Measurements from ENCODE around the gene IL13RA1.
"Not testable (repeated sequence)": the region's sequence is repeated elsewhere in the genome, so short reads cannot be mapped to it uniquely, and the experiment has no call there.

Gene IL13RA1

GRCh38 chrX:118730500-118731247 lies 3.3 kb downstream of the IL13RA1 start:
- no peak for DNase-seq

DNA sequence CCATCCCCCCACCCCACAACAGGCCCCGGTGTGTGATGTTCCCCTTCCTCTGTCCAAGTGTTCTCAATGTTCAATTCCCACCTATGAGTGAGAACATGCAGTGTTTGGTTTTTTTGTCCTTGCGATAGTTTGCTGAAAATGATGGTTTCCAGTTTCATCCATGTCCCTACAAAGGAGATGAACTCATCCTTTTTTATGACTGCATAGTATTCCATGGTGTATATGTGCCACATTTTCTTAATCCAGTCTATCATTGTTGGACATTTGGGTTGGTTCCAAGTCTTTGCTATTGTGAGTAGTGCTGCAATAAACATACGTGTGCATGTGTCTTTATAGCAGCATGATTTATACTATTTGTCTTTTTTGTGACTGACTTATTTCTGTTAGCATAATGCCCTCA lies 5.1 kb downstream of the IL13RA1 start:
- not testable (repeated sequence) for DNase-seq

- DNase-seq = no peak
Observed at GRCh38 chrX:118734909-118735308, 7.5 kb downstream of the IL13RA1 start.

DNA sequence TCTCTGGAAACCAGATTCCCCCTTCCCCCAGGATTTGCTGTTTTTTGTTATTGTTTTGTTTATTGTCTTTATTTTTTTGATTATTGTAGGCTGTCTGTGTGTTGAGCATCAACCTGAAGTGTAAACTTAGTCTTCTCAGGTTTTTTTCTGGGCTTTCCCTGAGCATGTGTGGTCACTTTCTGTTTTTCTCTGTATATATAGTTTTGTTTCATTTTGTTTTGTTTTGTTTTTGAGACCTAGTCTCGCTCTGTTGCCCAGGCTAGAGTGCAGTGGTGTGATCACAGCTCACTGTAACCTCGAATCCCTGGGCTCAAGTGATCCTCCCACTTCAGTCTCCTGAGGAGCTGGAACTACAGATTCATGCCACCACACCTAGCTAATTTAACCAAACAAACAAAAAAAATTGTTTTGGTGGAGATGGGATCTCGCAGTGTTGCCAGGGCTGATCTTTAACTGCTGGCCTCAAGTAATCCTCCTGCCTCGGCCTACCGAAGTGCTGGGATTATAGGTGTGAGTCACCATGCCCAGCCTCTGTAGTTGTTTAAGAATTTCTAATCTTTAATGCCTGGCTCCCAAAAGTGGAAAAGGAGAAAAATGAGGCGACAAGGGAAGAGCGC lies 9.1 kb downstream of the IL13RA1 start:
- no peak for DNase-seq

DNA sequence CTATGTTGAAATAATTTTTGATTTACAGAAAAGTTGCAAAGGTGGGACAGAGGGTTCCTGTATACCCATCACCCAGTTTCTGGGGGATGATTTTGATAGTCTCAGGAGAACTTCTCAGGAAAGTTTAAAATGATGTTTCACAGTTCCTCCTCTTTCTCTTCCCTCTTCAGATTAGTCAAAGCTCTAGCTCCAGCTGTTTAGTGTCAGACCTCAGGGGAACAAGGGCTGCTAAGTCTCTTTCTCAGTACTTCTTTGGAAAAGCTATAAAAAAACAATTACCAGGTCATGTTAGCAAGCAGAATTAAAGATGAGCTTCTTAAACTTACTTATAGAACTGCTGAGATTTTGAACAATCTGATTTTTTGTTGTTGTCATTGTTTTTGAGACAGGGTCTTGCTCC lies 12.2 kb downstream of the IL13RA1 start:
- DNase-seq = no peak

- no peak for DNase-seq
Observed at GRCh38 chrX:118740276-118740889, 13.0 kb downstream of the IL13RA1 start.

DNA sequence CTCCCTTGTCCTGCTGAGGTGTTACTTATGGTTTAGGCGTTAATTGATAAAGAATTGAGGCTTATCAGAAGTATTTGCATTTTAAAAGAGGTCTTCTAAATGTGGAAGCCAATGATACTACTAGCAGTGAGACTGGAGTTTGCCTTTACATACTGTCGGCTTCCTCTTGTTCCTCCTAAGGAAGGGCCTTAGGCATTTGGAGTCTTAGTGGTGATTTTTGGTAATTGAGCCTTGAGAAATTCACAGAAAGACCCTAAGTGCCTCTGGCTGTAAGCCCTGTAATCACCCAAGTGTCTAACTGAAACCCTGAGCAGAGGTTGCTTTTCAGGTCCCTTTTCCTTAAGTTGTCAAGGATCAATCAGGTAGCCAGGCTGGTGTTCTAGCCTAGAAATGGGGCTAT lies 14.8 kb downstream of the IL13RA1 start:
- no peak for DNase-seq

DNA sequence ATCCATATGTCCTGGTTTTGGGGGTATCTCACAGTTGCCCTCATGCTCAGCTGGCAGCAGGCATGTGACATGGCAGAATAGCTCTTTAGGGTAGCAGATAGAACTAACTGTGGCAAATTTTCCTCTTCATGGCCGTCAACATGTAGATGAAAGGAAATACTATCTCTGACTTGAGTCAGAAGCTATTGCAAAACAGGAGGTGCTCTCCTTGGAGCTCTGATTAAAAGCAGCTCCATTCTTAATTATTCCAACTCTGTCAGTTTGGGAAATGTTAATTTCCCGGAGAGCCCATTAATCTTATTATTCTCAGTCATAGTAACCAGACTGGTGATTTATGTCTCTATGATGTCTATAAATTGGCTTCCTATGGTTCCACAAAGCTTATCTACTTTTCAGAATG lies 18.2 kb downstream of the IL13RA1 start:
- DNase-seq = no peak

- DNase-seq = no peak
Observed at GRCh38 chrX:118751950-118752783, 24.8 kb downstream of the IL13RA1 start.

DNA sequence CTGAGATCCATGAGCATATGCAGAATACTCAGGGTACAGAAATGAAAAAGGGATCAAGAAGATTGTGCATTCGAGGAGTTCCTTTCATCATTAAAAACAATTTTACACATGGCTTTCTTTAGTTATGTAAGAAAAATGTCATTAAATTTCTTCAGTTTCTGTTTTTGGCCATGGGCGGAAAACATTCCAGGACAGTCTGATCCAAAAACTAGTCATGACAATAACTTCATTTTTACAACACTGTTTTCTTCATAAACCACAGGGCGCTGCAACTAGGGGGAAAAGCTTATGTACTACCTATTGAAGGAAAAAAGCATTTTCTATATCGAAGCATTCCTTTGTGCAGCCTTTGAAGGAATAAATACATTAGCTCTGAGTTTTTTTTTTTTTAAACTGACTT lies 28.2 kb downstream of the IL13RA1 start:
- DNase-seq = no peak

DNA sequence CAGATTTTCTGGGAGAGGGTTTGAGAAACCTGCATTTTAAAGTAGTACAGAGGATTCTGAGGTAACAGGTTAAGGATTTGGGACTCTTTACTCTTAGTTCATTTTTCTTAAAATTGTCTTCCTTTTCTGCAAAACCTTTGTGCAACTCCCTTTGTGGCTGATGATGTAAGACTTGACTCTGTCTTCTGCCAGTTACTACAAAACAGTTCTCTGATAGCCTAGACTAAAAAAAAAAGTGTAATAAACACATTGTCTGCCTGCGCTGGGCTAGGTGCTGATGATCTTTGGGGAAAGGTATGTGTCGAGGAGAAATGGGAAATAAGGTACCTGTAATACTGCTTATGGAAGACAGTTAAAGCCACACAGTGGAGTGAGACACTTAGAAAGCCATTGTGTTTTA lies 28.7 kb downstream of the IL13RA1 start:
- DNase-seq = no peak

- no peak for DNase-seq
Observed at GRCh38 chrX:118758511-118758910, 31.1 kb downstream of the IL13RA1 start.

DNA sequence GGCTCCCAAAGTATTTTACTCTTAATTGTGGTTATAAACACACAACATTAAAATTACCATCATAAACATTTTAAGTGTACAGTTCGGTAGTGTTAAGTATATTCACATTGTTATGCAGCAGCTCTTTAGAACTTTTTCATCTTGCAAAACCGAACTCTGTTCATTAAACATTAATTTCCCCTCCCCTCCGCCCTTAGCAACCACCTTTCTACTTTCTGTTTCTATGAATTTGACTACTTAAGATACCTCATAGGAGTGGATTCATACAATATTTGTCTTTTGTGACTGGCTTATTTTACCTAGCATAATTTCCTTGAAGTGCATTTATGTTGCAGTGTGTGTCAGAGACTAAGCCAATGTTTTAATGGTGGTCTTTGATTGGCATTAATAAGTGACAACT lies 32.6 kb downstream of the IL13RA1 start:
- no peak for DNase-seq

DNA sequence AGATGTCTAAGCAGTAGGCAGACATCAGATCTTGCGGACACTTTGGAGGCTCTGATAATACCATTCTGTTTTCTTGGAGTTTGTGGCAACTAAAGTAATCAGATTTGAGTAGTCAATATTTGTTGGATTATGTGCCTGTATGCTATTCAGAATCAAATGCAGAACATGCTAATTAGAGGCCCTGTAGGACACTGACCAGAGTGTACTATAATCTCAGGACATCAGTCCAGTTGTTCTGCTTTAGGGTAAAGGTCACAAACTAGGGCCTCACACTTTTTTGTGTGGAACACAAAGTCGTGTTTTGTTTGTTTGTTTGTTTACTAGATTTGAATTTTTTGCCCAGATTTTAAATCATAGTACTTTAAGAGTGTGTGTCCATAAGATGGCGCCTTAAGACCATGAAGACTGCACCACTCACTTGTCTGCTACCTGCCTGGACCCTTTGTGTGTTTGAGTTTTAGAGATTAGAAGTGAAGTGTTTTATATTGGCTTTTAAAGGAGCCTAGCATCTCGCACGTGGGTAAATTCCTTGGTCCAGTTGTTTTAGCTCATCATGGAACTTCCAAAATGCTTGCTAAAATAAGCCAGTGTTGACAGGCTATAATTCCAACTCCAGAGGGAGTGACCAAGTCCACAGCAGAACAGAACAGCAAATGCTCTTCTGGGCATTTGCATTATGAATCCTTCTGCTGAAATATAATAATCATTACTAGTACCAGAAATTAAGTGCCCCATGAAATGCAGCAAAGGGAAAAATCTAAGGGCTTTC lies 34.7 kb downstream of the IL13RA1 start:
- DNase-seq = no peak

- no peak for DNase-seq
Observed at GRCh38 chrX:118763489-118763888, 36.1 kb downstream of the IL13RA1 start.

DNA sequence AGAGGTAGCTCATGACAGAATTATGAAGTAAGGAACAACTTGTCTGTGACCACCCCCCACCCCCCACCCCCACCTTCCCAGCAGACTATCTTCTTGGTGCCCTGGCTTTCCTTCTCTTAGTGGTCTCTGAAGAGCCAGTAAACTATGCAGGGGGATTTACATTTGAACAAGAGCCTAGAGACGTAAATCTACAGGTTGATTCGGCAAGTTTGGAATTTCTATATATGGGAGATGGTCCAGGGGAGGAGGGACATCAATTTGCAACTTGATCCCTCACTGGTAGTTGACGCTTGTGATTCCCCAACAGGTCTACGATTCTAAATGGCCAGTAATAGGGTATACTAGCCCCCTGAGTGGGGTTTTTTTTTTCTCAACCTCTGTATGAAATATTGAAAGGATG lies 36.7 kb downstream of the IL13RA1 start:
- DNase-seq = no peak

DNA sequence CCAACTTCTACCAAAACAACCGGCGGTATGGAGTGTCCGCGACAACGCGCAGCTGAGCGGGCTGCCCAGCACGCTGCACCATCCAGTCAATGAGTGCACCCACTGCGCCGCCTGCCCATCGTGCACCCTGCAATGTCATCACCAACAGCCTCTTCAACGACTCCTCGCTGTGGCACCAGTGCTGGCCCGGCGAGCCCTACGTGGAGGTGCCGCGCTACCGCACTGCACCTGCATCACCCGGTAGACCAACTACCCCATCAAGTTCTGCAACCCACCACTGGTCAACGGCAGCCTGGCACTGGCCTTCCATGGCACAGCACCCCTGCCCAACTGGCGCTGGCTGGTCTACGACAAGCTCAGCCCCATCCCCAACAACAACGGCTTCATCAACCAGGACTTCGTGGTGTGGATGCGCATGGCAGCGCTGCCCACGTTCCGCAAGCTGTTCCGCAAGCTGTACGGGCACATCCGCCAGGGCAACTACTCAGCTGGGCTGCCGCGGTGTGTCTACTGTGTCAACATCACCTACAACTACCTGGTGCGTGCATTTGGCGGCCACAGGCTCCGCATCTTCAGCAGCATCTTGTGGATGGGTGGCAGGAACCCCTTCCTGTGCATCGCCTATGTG lies 42.8 kb downstream of the IL13RA1 start:
- no peak for DNase-seq

- no peak for DNase-seq
Observed at GRCh38 chrX:118772051-118772450, 44.6 kb downstream of the IL13RA1 start.

DNA sequence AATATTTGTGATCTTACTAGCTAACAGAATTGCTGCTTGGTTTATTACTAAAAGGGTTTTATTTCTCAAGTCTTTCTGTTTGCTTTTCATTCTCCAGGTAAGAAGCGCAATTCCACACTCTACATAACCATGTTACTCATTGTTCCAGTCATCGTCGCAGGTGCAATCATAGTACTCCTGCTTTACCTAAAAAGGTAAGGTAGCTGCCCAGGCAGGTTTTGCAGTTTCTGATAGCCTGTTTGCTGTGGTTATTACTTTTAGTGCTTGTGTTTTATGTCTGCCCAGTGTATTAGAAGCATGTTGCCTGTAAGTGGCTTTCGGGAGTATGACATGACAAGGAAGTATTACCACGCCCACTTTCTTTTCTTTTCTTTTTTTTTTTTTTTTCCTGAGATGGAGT lies 46.4 kb downstream of the IL13RA1 start:
- no peak for DNase-seq

GRCh38 chrX:118779581-118779980 lies 52.2 kb downstream of the IL13RA1 start:
- no peak for DNase-seq

DNA sequence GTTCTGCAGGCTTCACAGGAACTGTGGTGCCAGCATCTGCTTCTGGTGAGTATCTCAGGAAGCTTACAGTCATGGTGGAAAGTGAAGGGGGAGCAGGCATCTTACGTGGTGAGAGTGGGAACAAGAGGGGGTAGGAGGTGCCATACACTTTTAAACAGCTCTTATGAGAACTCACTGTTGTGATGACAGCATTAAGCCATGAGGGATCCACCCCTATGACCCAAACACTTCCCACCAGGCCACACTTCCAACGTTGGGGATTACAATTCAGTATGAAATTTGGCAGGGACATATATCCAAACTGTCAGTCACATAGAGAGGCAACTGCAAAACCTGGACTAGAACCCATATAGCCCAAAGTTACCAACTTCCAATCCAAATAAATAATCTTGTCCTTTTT lies 53.1 kb downstream of the IL13RA1 start:
- no peak for DNase-seq

DNA sequence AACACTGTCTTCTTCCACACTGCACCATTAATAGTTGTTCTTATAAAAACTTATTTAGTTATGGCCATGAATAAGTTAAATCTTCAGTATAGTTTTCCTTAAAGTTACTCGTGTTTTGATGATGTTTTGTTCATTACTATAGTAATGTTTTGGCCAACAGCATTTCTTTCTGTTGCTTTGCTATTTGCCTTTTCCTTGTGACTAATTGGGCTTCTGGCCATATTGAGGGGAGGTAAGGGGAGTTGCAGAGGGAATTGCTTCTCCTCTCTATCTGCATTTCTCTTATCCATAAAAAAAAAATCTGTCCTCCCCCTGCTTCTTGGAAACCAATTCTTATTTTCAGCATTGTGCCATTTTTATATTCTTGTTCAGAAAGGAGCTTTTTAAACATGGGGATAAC lies 53.5 kb downstream of the IL13RA1 start:
- DNase-seq = no peak

Data from activated CD4-positive, alpha-beta T cell treated with anti-CD3 and anti-CD28 coated beads, Interleukin-2, amount 50 U/mL, for 1 hour (primary cell).